Vagina (tissue), 2 donors: ENCODE measurements around the gene MEX3A. TPM values are rescaled to one million over a fixed set of nuclear protein-coding genes. Genes with fewer than 3 reads are reported as not detected.

Source experiments
- DNase-seq, 2 donors: peaks; one replicate each; pipeline ENCODE4 v3.0.0-alpha.2; 2017; ENCODE audit errors: extremely low spot score in 2 of 2
- H3K27ac ChIP-seq: fragments of 200-600 bp; sonication (generic); one replicate; pipeline ENCODE4 v1.5.1; 2019
- H3K27me3 ChIP-seq: fragments of 200-600 bp; sonication (generic); one replicate; pipeline ENCODE4 v1.5.1; 2019
- H3K36me3 ChIP-seq, 2 donors: fragments of 200-600 bp; sonication (generic); one replicate each; pipeline ENCODE4 v1.5.1; 2017 to 2019
- H3K4me1 ChIP-seq: fragments of 200-600 bp; sonication (generic); one replicate; pipeline ENCODE4 v1.5.1; 2019
- H3K4me3 ChIP-seq, 2 donors: fragments of 200-600 bp; sonication (generic); 1 replicate in 1 of 2; 2 replicates in 1 of 2; pipeline ENCODE4 v1.5.1; 2016 to 2019
- H3K9me3 ChIP-seq: fragments of 200-600 bp; sonication (generic); one replicate; pipeline ENCODE4 v1.5.1; 2019
- POLR2A ChIP-seq, 2 donors: fragments of 450-650 bp; IDR thresholded peaks; one replicate each; pipeline ENCODE4 v1.6.1; 2017; ENCODE audit warnings: antibody characterized with exemption in 2 of 2, mild to moderate bottlenecking in 2 of 2, moderate library complexity in 2 of 2
- POLR2AphosphoS5 ChIP-seq, 2 donors: sonication (generic); formaldehyde crosslinking; IDR thresholded peaks; one replicate each; pipeline ENCODE4 v1.9.0; 2017; ENCODE audit warnings: antibody characterized with exemption in 2 of 2, mild to moderate bottlenecking in 2 of 2, low read depth in 1 of 2; ENCODE audit not compliant: insufficient read depth in 1 of 2
- intact Hi-C: fragments of 100-400 bp; cut with DNase I; formaldehyde crosslinking; loops from one replicate; pipeline ENCODE4 v1.15.1; 2023
- total RNA-seq: library from RNA; depleted of rRNA; stranded (reverse); fragments of >200 nt; gene quantifications from one replicate; pipeline ENCODE4 v1.2.3, GENCODE V29; 2016
- TF ChIP-seq, protein P1 (sequence below), 3 experiments: fragments of 450-650 bp in 2 of 3; fragments of 200-600 bp in 1 of 3; sonication (generic) in 1 of 3; IDR thresholded peaks; one replicate each; pipeline ENCODE4 v1.5.1; 2017 to 2019; ENCODE audit warnings: antibody characterized with exemption in 3 of 3, mild to moderate bottlenecking in 2 of 3, moderate library complexity in 2 of 3

The MEX3A gene
- total RNA-seq, 1 donor from 2014 or later: 1.2 TPM

DNA sequence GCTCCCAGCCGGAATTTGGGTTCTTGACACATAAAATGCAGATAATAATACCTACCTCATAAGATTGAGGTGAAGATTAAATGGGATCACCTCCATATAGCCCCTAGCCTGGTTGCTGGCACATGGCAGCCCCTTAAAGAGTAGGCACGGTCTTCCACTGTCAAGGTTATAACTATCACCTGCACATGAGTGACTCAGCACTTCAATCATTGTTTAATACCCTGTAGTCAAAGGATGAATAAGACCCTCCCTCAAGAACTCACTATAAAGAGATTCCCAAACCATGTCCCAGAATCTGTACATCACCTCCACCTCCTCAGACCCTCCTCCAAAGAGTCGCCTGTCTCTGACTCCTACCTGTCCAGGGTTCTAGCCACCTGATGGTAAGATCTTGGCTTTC, 25.8 kb upstream of the MEX3A start:
- peaks cover 59% of the 10 kb centered on the region for H3K4me1 ChIP-seq
- no peak for DNase-seq
- H3K36me3 ChIP-seq: no peaks in the 10 kb centered on the region
- H3K4me3 ChIP-seq: no peak overlapping the region
- intact Hi-C loops: no loop called here
- H3K27me3 ChIP-seq: no peaks in the 10 kb centered on the region
- H3K27ac ChIP-seq: peak overlapping the region; percentile 29
- H3K9me3 ChIP-seq: no peaks in the 10 kb centered on the region
- TF ChIP-seq POLR2A (IDR thresholded peaks at IDR 0.05) (no peak), POLR2AphosphoS5 (IDR thresholded peaks at IDR 0.05; ENCODE audit: insufficient read depth in 1 of 2, low read depth in 1 of 2) (no peak)
- TF ChIP-seq, protein P1, sequence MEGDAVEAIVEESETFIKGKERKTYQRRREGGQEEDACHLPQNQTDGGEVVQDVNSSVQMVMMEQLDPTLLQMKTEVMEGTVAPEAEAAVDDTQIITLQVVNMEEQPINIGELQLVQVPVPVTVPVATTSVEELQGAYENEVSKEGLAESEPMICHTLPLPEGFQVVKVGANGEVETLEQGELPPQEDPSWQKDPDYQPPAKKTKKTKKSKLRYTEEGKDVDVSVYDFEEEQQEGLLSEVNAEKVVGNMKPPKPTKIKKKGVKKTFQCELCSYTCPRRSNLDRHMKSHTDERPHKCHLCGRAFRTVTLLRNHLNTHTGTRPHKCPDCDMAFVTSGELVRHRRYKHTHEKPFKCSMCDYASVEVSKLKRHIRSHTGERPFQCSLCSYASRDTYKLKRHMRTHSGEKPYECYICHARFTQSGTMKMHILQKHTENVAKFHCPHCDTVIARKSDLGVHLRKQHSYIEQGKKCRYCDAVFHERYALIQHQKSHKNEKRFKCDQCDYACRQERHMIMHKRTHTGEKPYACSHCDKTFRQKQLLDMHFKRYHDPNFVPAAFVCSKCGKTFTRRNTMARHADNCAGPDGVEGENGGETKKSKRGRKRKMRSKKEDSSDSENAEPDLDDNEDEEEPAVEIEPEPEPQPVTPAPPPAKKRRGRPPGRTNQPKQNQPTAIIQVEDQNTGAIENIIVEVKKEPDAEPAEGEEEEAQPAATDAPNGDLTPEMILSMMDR (IDR thresholded peaks at IDR 0.05): no peak

DNA sequence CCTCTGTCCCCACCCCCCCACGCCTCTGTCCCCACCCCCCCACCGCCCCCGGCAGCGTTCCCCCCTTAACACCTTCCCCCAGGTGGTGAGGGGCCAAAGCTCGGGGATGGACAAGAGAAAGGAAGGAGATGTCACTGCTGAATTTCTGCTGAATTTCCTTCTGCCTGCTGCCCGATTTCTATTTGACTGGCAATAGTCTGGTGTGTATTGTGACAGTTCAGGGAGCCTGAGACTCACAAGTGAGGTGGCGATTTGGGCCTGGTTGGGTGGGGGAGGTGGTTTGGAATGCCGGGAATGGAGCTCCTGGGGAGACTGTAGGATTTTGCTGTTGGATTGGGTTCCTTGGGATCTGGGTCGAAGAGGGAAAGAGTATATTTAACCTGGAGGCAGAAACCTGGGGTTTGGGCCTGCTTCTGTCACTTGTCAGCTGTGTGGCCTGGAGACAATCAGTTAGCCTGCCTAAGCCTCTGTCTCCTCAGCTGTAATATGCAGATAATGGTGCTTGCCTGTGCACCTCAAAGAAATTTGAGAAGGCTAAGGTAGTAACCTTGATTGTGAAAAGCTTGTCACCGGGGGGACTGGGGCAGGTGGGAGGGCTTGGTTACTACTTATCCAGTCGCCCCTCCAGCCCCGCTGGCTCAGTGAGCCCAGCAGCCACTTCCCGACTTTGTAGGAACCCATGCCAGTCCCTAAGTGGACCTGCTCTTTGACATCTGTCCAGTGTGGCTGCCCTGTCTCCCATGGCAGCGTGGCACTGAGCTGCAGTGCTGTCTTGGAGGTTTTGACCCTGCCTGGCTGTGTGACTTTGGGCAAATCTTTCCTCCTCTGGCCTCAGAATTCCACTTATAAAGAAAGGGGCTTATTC, 24.6 kb upstream of the MEX3A start:
- Histone ChIP-seq H3K36me3 (no peaks in the 10 kb centered on the region), H3K4me1 (peaks cover 59% of the 10 kb centered on the region), H3K27me3 (no peaks in the 10 kb centered on the region), H3K27ac (peak overlapping the region; percentile 99), H3K9me3 (no peaks in the 10 kb centered on the region), H3K4me3 (peak overlapping the region; percentile 31 to 43)
- intact Hi-C loops: no loop called here
- TF ChIP-seq POLR2AphosphoS5 (IDR thresholded peaks at IDR 0.05; ENCODE audit: insufficient read depth in 1 of 2, low read depth in 1 of 2): no peak
- no peak for TF ChIP-seq POLR2A (IDR thresholded peaks at IDR 0.05)
- TF ChIP-seq, protein P1 (IDR thresholded peaks at IDR 0.05): no peak
- DNase-seq: no peak

GRCh38 chr1:156104861-156105832, 22.9 kb upstream of the MEX3A start:
- H3K4me3 ChIP-seq: peak overlapping the region; percentile 31 to 43
- H3K36me3 ChIP-seq: no peaks in the 10 kb centered on the region
- H3K27ac ChIP-seq: peak overlapping the region; percentile 99
- no peak for DNase-seq
- no peak for TF ChIP-seq POLR2A (IDR thresholded peaks at IDR 0.05)
- TF ChIP-seq, protein P1 (IDR thresholded peaks at IDR 0.05): no peak
- no peak for TF ChIP-seq POLR2AphosphoS5 (IDR thresholded peaks at IDR 0.05; ENCODE audit: insufficient read depth in 1 of 2, low read depth in 1 of 2)
- peaks cover 68% of the 10 kb centered on the region for H3K4me1 ChIP-seq
- no peaks in the 10 kb centered on the region for H3K27me3 ChIP-seq
- no peaks in the 10 kb centered on the region for H3K9me3 ChIP-seq
- intact Hi-C loops: no loop called here

GRCh38 chr1:156104065-156104810, 22.0 kb upstream of the MEX3A start:
- H3K4me3 ChIP-seq: peak overlapping the region in 1 of 2 donors; percentile 17
- DNase-seq: no peak
- H3K9me3 ChIP-seq: no peaks in the 10 kb centered on the region
- no peaks in the 10 kb centered on the region for H3K36me3 ChIP-seq
- peaks cover 69% of the 10 kb centered on the region for H3K4me1 ChIP-seq
- intact Hi-C loops: no loop called here
- TF ChIP-seq POLR2A (IDR thresholded peaks at IDR 0.05) (no peak), POLR2AphosphoS5 (IDR thresholded peaks at IDR 0.05; ENCODE audit: insufficient read depth in 1 of 2, low read depth in 1 of 2) (peak; percentile 65 to 70)
- peak overlapping the region; percentile 99 for H3K27ac ChIP-seq
- H3K27me3 ChIP-seq: no peaks in the 10 kb centered on the region

DNA sequence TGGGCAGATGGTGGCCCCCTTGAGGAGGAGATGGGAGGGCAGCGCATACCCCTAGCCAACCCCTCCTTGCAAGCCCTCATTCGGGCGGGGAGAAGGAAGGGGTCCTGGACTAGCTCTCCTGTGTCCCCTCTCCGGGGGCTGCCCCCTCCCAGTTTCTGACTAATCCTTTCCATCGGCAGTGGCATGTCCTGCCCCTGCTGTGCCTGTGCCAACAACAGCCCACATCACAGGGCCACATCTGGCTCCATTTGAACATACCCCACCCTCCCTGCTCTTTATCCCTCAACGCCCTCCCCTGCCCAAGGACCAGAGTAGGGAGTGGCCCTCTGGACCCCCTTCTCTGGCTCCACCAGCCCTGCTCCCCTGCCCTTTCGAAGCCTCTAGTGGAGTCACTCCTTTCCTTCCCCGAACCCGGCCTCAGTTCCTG, 21.3 kb upstream of the MEX3A start:
- intact Hi-C loops: no loop called here
- no peaks in the 10 kb centered on the region for H3K36me3 ChIP-seq
- H3K4me3 ChIP-seq: peak overlapping the region in 1 of 2 donors; percentile 17
- DNase-seq: no peak
- peak overlapping the region; percentile 99 for H3K27ac ChIP-seq
- no peaks in the 10 kb centered on the region for H3K27me3 ChIP-seq
- no peaks in the 10 kb centered on the region for H3K9me3 ChIP-seq
- H3K4me1 ChIP-seq: peaks cover 69% of the 10 kb centered on the region
- no peak for TF ChIP-seq POLR2AphosphoS5 (IDR thresholded peaks at IDR 0.05; ENCODE audit: insufficient read depth in 1 of 2, low read depth in 1 of 2)
- TF ChIP-seq, protein P1 (IDR thresholded peaks at IDR 0.05): no peak
- no peak for TF ChIP-seq POLR2A (IDR thresholded peaks at IDR 0.05)
